DMS53 treated with DMSO at 0.1 percent for 48 hours (cell line): Measurements from ENCODE around the gene EED.
"Not testable (repeated sequence)": the region's sequence is repeated elsewhere in the genome, so short reads cannot be mapped to it uniquely, and the experiment has no call there.

Experiments used
- DNase-seq: peaks from one replicate; lab custom pipeline; 2025; ENCODE audit not compliant: unreplicated experiment; lab: John Stamatoyannopoulos, UW

EED gene

DNA sequence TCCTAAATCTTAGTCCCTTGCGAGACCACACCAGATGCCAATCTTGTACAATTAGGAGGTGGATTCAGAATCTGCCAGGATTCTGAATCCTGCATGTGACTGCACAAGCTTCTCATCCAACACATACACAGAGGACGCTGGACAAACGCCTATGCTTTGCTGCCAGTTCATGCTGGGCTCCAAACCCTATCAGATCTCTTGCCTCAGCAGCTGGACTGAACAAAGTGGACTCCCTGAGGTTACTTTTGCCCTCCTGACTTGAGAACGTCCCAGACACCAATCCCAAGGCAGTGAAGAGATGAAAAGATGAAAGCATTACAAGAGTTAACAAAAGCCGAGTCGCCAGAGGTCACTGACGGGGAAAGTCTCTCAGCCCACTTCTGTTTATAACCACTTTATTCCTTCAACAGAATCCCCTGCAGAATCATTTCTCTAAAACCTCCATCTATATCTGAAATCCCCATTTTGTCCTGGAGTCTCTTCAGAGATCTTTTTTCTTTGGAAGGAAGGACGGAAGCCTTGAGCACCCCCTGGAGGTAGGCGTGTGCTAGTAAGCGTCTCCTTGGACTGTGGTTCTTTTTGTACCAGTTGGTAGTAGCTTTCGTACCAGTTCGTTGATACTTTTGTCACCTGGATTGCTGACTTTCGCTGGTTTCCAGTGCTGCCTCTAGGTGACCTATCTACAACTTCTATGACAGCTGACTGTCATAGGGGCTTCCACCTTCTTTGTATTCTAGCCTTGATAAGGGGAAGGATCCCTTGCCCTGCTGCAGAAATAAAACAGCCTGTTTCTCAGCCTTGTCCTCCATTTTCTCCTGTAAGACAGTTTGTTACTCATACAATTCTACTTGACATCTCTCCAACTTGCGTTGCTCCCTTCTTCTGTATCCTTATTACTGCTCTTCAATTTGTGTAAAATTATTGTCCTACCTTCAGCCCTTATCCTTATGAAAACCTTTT lies 26.1 kb upstream of the EED start:
- peak; percentile 74 for DNase-seq

- no peak for DNase-seq
These were observed 25.0 kb upstream of the EED start for GRCh38 chr11:86219311-86220193.

GRCh38 chr11:86220653-86221052 lies 23.9 kb upstream of the EED start:
- no peak for DNase-seq

DNA sequence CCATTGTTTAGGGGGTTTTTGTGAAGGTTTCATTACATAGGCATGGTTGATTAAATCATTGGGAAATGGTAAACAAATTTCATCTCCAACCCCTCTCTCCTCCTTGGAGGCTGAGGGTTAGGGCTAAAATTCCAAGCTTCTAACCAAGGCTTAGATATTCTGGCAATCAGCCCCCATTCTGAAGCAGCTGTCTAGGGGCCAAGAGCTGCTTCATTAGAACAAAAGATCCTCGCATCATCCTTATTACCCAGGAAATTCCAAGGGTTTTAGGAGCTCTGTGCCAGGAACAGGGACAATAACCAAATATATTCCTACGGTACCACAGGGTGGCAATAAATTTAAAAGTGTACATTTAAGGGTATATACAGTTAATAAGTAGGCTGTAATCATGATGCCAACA lies 22.5 kb upstream of the EED start:
- no peak for DNase-seq

DNA sequence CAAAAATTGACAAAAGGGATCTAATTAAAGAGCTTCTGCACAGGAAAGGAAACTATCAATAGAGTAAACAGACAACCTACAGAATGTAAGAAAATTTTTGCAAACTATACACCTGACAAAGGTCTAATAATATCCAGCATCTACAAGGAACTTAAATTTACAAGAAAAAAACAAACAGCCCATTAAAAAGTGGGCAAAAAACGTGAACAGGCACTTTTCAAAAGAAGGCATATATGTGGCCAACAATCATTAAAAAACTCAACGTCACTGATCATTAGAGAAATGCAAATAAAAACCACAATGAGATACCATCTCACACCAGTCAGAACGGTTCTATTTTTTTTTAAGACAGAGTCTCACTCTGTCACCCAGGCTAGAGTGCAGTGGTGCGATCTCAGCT lies 20.0 kb upstream of the EED start:
- DNase-seq: not testable (repeated sequence)

DNA sequence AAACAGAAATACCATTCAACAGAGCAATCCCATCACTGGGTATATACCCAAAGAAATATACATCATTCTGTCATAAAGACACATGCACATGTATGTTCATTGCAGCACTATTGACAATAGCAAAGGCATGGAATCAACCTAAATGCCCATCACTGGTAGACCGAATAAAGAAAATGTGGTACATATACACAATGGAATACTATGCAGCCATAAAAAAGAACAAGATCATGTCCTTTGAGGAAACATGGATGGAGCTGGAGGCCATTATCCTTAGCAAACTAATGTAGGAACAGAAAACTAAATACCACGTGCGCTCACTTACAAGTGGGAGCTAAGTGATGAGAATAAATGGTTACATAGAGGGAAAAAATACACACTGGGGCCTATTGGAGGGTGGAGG lies 19.2 kb upstream of the EED start:
- not testable (repeated sequence) for DNase-seq

DNA sequence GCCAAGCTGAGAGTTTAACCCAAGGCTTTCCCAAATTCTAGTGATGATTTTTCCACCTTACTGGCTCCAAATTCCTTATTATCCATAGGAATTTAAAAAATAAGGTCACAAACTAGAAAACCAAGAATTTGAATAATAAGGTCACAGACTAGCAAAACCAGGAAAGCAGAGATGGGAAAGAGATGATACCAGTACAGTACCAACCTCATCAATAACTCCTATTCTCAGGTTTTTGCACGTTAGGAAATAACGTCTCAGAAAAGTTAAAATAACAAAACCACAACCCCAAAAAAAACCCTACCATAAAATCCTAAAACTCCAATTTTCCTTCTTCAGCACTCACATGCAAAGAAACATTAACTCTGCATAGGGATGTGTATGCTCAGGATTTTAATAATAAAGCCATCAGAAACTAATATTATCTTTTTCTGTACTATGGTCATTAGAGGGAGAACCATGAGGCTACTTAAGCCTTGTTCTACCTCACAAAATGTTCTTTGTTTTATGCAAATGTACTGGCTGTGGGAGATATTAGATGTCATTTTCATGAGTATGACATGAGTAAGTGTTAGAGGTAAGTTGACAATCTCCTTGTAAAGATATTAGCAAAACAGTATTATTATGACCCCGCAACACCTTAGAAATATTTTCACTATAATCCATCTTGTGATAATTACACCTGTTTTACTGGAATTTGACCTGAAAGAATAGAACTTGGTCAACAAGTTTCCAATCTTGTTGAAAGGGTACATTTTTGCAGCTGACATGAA lies 16.1 kb upstream of the EED start:
- DNase-seq: no peak

DNA sequence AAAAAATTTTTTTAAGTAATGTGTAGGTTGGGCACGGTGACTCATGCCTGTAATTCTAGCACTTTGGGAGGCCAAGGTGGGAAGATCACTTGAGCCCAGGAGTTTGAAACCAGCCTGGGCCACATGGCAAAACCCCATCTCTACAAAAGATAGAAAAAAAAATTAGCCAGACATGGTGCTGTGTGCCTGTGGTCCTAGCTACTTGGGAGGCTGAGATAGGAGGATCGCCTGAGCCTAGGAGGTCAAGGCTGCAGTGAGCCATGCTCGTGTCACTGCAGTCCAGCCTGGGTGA lies 15.6 kb upstream of the EED start:
- not testable (repeated sequence) for DNase-seq

GRCh38 chr11:86230179-86230804 lies 14.3 kb upstream of the EED start:
- no peak for DNase-seq

DNA sequence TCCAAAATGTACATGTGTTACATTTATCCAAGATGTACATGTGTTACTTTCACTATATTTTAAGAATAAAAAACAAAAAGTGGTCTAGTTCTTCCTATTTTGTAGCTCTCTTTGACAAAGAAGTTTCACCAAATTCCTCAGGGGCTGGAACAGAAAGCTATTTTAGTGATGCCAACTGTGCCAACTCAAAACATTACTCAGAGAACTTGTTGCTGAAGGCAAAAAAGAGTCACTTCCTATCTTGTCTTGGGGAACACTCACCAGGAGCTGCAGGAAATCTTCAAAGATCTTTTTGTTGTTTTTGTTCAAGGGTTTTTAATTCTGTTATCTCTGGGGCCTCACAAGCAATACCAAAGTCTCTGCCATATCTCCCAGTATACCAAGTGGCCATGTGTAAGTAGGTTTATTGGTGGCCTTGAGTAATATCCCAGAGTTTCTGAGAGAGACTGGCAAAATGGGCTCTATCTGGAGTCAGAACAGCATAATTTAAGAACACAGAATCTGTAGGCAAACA lies 13.6 kb upstream of the EED start:
- no peak for DNase-seq

DNA sequence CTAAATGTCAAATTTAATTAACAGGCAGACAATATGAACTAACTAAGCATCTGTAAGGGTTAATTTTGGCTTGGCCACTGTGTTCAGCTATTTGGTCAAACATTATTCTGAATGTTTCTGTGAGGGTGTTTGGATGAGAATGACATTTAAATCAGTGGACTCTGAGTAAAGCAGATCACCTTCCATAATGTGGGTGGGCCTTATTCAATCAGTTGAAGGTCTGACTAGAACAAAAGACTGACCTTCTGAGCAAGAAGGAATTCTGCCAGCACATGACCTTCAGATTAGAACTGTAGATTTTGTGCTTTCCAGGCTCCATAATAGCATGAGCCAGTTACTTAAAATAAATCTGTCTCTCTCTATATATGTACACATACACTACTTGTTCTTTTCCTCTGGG lies 12.0 kb upstream of the EED start:
- no peak for DNase-seq

DNA sequence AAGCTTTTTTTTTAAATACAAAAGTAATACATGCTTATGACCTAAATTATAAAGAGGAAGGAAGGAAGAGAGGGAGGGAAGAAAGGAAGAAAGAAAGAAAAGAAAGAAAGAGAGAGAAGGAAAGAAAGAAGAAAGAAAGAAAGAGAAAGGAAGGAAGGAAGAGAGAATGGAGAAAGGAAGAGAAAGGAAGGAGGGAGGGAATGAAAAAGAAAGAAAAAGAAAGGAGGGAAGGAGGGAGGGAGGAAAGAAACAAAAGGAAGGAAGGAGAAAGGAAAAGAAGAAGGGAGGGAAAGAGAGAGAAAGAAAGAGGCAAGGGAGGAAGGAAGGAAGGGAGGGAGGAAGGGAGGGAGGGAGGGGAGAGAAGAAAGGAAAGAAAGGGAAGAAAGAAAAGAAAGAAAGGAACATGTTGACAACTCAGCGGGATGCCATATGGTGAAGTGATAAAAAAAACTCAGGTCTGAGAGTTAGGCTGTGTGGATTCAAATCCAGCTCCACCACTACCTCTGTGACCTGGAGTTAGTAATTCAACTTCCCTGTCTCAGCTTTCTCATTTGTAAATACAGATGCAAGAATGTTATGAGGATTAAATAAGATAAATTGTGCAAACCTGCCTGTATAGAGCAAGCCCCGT lies 9.6 kb upstream of the EED start:
- no peak for DNase-seq

- DNase-seq: no peak
These were observed 7.2 kb upstream of the EED start for GRCh38 chr11:86237267-86237804.

- no peak for DNase-seq
These were observed 4.4 kb upstream of the EED start for GRCh38 chr11:86240164-86240563.

- DNase-seq: no peak
These were observed 2.5 kb upstream of the EED start for GRCh38 chr11:86241956-86242535.

- DNase-seq: no peak
These were observed 1.2 kb upstream of the EED start for GRCh38 chr11:86243396-86243795.

- peak; percentile 100 for DNase-seq
These were observed 461 bp upstream of the EED start for GRCh38 chr11:86244063-86244521.

DNA sequence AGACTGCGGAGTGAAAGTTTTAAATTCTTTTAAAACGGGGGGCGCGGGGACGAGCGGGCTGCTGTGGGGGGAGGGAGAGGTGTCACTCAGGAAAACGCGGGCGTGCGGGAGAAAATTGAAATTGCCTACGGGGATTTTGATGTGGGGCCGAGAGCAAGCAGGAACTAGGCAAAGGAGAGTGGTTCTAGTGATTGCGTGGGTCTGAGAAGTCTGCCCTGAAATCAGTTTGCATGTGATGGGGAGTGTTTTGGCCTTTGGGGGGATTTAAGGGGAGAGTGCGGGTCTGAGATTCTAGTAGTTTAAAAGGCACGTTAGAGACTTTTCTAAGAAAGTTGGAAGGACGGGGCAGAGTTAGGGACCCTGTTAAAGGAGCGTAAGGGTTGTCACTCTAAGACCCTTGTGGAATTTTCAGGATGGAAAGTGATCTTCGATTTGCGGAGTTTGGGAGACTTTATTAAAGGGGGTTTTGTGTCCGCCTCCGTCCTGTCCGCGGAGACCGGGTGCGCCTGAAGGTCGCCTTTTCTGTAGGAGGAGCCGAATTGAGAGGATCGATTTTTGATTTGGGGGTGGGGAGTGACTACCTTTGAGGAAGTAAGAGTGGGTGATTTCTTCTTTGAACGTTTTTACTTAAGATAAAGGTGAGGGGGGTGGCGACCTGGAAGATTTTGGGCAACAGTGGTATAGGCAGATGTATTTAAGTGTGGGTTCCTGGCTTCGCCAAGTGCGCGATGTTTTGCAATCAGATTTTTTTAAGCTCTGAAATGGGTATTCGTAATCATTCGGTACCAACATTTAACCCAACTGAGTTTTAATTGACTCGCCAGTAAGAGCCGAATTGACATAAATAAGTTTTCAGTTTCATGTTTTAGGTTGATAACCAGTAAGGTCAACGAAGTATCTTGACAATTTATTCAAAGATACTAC lies 1.1 kb downstream of the EED start:
- DNase-seq: no peak
